GM12878 (cell line): Measurements from ENCODE around the gene LRRN4CL.

Experiments used
- CHD2 ChIP-seq: IDR thresholded peaks from 2 replicates; pipeline ENCODE4 v1.6.1; 2011; ENCODE audit warnings: low read depth, low read length, improper control_type of control experiment, borderline replicate concordance
- CREB1 ChIP-seq: IDR thresholded peaks from 2 replicates; pipeline ENCODE4 v1.6.1; 2012; ENCODE audit warnings: low read depth, mild to moderate bottlenecking, inconsistent platforms
- FOS ChIP-seq: IDR thresholded peaks from 3 replicates; pipeline ENCODE4 v1.6.1; 2011; ENCODE audit warnings: borderline replicate concordance; ENCODE audit not compliant: insufficient read length; ENCODE audit errors: extremely low read depth
- FOXM1 ChIP-seq: IDR thresholded peaks from 2 replicates; pipeline ENCODE4 v1.6.1; 2012; ENCODE audit warnings: low read depth, mild to moderate bottlenecking, inconsistent platforms, low read length, moderate library complexity
- GABPA ChIP-seq: IDR thresholded peaks from 2 replicates; pipeline ENCODE4 v1.6.1; 2014; ENCODE audit warnings: antibody characterized with exemption, low read depth, mild to moderate bottlenecking, inconsistent platforms
- JUND ChIP-seq: IDR thresholded peaks from 2 replicates; pipeline ENCODE4 v1.6.1; 2012; ENCODE audit warnings: low read depth, mild to moderate bottlenecking, low read length, improper control_type of control experiment, moderate library complexity
- KAT2A ChIP-seq: conservative IDR thresholded peaks from 2 replicates; pipeline ENCODE4 v1.6.1; 2011; ENCODE audit warnings: low read depth, low read length; ENCODE audit not compliant: control insufficient read depth
- NR2C2 ChIP-seq: IDR thresholded peaks from 2 replicates; pipeline ENCODE4 v1.6.1; 2011; ENCODE audit warnings: borderline replicate concordance, low read depth; ENCODE audit not compliant: control insufficient read depth, insufficient read length
- POLR2A ChIP-seq: IDR thresholded peaks from 2 replicates; pipeline ENCODE4 v1.6.1; 2011; ENCODE audit warnings: low read depth, mild to moderate bottlenecking, low read length
- SIX5 ChIP-seq: IDR thresholded peaks from 2 replicates; pipeline ENCODE4 v1.6.1; 2011; ENCODE audit warnings: mild to moderate bottlenecking, low read depth, low read length, moderate library complexity; ENCODE audit not compliant: severe bottlenecking
- TCF7 ChIP-seq: IDR thresholded peaks from 2 replicates; pipeline ENCODE4 v1.6.1; 2014; ENCODE audit warnings: antibody characterized with exemption, borderline replicate concordance
- TF ChIP-seq, protein P1 (sequence below), 3 experiments: IDR thresholded peaks in 2 of 3; conservative IDR thresholded peaks in 1 of 3; 2 replicates each; pipeline ENCODE4 v1.5.1; 2011; ENCODE audit warnings: low read depth in 3 of 3, low read length in 3 of 3, mild to moderate bottlenecking in 3 of 3, control low read depth in 2 of 3, moderate library complexity in 2 of 3, inconsistent platforms in 1 of 3, mixed read lengths in 1 of 3; ENCODE audit not compliant: control insufficient read depth in 2 of 3, insufficient read depth in 1 of 3; ENCODE audit errors: extremely low read depth in 1 of 3
- TF ChIP-seq, protein P2 (sequence below): fragments of 450-650 bp; formaldehyde crosslinking; IDR thresholded peaks from 2 replicates; pipeline ENCODE4 v1.4.0; 2022; ENCODE audit warnings: mild to moderate bottlenecking, moderate library complexity

DNA sequence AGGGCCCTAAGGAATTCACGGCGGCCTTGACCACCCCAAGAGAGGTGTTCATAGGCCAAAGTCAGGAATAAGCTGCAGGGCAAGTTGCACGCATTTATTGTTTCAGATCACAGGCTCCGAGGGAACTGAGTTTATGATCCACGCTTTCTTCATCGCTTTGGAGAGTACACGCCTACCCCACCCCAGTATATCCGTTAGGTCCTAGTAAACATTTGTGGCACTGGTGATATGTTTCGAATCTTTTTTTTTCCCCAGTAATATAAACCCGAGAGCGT is 43.7 kb downstream of the LRRN4CL start:
- TF ChIP-seq NR2C2: no peak
- TF ChIP-seq KAT2A: no peak
- TF ChIP-seq FOXM1: no peak
- no peak for TF ChIP-seq POLR2A
- TF ChIP-seq CREB1: no peak
- TF ChIP-seq JUND: no peak
- TF ChIP-seq TCF7: no peak
- TF ChIP-seq GABPA: no peak
- no peak for TF ChIP-seq CHD2
- no peak for TF ChIP-seq FOS
- TF ChIP-seq, protein P1, sequence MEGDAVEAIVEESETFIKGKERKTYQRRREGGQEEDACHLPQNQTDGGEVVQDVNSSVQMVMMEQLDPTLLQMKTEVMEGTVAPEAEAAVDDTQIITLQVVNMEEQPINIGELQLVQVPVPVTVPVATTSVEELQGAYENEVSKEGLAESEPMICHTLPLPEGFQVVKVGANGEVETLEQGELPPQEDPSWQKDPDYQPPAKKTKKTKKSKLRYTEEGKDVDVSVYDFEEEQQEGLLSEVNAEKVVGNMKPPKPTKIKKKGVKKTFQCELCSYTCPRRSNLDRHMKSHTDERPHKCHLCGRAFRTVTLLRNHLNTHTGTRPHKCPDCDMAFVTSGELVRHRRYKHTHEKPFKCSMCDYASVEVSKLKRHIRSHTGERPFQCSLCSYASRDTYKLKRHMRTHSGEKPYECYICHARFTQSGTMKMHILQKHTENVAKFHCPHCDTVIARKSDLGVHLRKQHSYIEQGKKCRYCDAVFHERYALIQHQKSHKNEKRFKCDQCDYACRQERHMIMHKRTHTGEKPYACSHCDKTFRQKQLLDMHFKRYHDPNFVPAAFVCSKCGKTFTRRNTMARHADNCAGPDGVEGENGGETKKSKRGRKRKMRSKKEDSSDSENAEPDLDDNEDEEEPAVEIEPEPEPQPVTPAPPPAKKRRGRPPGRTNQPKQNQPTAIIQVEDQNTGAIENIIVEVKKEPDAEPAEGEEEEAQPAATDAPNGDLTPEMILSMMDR (IDR thresholded peaks at IDR 0.05 in 2 of 3, conservative IDR thresholded peaks at IDR 0.05 in 1 of 3; ENCODE audit: control insufficient read depth in 2 of 3, extremely low read depth in 1 of 3, insufficient read depth in 1 of 3, low read depth in 3 of 3, low read length in 3 of 3): no peak
- TF ChIP-seq SIX5: no peak
- TF ChIP-seq, protein P2, sequence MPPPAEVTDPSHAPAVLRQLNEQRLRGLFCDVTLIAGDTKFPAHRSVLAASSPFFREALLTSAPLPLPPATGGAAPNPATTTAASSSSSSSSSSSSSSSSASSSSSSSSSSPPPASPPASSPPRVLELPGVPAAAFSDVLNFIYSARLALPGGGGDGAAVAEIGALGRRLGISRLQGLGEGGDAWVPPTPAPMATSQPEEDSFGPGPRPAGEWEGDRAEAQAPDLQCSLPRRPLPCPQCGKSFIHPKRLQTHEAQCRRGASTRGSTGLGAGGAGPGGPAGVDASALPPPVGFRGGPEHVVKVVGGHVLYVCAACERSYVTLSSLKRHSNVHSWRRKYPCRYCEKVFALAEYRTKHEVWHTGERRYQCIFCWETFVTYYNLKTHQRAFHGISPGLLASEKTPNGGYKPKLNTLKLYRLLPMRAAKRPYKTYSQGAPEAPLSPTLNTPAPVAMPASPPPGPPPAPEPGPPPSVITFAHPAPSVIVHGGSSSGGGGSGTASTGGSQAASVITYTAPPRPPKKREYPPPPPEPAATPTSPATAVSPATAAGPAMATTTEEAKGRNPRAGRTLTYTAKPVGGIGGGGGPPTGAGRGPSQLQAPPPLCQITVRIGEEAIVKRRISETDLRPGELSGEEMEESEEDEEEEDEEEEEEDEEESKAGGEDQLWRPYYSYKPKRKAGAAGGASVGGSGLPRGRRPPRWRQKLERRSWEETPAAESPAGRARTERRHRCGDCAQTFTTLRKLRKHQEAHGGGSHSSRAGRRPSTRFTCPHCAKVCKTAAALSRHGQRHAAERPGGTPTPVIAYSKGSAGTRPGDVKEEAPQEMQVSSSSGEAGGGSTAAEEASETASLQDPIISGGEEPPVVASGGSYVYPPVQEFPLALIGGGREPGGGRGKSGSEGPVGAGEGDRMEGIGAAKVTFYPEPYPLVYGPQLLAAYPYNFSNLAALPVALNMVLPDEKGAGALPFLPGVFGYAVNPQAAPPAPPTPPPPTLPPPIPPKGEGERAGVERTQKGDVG (CRISPR knock-in tag): no peak
